ENCODE measurements around the gene FBXO4.
"Not testable (repeated sequence)": the region's sequence is repeated elsewhere in the genome, so short reads cannot be mapped to it uniquely, and the experiment has no call there.

FBXO4 gene

DNA sequence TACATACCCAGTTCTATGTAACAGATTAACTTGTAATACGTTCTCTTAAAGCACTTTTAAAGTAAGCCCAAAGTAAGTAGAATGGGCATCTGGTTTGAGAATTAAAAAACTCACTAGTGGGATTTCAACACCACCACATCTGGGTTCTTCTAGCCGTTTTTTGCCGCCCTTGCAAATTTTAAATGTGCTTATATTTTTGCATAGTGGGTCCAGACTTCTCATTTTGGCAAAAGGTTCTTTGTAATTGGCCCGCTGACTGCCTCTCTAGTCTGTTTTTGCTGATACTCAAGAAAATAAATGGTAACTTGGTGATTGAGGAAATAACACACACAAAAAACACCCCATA, 582 bp upstream of the FBXO4 start:
- no peak for DNase-seq (ENCODE audit: low spot score)

DNA sequence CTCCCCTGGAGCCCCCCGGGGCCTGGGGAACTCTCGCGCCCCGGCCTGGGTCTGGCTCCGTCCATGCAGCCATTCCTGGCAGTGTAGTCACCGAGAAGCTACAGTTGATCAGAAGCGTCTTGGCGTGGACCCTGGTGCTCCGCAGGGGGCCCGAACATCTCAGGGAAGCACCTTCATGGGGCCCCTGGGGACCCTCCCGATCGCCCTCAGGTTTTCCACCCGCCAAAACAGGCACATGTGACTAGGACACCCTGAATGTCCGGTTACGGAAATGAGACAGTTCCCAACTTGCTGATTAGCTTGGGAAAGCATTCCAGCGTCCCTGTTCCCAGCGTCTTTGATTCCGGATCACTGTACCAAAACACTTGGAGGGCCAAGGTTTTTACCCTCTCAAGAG, 472 bp downstream of the FBXO4 start:
- DNase-seq (ENCODE audit: low spot score) = peak; percentile 52

DNA sequence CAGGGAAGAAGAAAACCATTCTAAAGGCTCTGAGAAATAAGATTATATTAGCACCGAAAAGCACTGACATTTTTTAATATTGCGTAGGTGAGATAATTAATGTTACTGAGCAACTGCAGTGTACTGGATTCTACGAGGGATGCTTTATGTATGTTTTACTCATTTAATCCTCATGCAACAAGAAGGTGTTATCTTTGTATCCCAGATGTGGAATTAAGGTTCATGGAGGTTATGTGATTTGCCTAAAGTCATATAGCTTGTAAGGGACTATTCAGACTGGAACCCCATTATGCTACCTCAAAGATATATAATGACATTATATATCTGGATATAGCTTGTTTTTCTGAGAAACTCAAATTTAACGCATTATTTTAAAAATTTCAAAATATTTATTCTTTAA, 2.5 kb downstream of the FBXO4 start:
- DNase-seq (ENCODE audit: low spot score) = no peak

DNA sequence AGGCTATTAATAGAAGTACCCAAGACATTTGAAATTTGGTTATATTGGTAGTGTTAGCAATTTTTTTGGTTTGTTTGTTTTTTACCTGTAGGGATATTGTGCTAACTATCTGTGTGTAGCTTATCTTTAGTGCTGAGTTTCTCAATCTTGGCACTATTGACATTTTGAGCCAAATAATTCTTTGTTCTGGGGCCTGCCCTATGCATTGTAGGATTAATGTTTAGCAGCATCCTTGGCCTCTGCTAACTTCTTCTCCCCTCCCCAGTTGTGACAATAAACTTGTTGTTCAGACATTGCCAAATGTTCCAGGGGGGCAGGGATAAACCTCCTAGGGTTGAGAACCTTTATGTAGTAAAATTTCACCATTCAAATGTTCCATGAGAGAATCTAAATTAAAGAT, 4.0 kb downstream of the FBXO4 start:
- DNase-seq (ENCODE audit: low spot score) = no peak

GRCh38 chr5:41932770-41933169, 7.7 kb downstream of the FBXO4 start:
- DNase-seq (ENCODE audit: low spot score) = no peak

DNA sequence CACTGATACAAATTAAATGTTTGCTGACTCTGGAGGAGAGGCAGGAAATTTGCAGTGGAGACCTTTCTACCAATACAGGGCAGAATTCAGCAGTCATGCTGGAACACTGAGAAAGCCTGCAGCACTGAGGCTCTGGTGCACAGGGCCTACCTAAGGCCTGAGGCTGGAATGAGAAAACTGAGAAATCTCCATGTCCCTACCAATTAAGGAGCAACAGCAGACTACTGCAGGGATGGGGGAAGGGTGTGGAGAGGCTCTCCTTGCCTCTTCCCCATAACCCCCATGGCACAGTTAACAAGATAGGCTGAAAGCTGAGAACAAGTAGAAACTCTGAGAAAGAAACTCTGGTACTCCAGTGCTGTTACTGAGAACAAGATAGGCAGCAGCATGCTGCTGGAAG, 10.5 kb downstream of the FBXO4 start:
- DNase-seq (ENCODE audit: low spot score) = no peak

DNA sequence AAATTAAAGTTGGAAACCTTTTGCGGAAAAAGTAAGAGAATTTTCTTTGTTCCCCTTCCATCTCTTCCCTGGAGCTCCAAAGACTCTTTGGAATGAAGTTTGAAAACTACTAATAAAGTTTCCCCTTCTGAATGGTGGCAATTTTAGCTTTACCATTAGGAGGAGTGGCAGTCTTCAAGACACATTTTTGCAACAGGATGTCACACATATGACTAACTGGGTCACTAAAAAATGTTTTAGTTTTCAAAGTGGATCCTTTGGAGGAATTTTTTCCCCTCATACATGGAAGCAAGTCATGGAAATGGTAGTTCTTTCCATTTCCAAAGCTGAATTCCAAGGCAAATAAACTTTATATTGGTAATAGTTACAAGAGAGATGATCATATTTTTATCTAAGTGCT, 15.6 kb downstream of the FBXO4 start:
- DNase-seq (ENCODE audit: low spot score) = no peak

DNA sequence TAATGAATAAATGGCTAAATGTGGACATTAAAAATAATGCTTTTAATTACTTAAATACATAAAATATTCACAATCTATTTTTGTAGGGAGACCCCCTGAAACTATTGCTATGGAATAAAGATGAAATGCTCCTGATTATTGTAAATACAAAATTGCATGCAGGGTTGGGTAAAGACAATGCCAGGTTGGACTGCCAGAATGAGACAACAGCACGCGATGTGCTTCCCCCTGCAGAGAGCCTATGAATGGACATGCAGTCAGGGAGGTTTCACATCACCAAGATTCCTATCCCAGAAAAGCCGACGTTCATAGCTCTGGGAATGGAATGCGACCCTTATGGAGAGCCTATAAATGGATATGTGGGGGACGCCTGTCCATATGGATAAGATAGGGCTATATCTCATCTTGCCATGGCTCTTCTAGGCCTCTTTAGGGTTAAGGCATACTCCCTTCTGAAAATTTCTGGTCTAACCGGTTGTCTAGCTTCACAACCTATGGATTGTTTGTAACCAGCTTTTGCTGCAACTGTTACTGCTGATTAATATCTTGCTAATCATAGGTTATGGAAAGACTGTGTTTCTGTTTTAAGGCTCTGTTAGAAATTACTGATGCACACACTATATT, 20.4 kb downstream of the FBXO4 start:
- DNase-seq (ENCODE audit: low spot score) = not testable (repeated sequence)

DNA sequence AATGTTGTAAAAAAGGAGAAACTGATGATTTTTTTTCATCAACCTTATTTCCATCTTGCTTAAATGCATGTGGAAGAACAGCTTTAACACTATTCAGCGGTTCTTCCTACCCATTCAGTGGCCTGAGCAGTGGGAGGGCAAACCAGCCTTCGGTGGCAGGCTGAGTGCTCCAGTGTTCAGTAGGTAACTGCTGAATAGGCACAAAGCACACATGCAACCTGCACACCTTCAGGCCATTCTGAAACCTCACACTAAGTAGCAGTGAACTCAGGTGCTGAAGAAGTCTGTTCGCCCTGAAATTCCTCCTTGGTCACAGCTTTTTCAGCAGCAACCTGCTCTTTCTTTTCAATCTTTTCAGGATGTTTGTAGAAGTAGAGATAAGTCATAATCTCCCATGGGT, 26.1 kb downstream of the FBXO4 start:
- DNase-seq (ENCODE audit: low spot score) = no peak

DNA sequence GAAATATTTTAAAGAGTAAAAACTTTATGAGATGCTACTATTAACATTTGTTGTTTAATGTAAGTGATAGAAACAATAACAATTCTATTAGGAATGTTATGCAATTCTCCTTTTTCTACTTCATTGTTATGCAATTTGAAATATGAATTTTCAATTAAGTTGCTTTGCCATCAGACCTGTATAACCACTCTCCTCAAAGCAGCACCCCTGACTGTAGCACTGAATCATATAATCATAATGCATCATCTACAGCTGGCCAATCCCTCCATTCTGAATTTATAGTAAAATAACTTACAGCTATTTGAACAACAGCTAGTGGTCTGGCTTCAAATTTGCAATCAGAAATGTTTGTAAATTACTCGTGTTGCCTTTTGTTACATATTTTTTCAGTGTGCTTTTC, 29.2 kb downstream of the FBXO4 start:
- DNase-seq (ENCODE audit: low spot score) = no peak

- DNase-seq (ENCODE audit: low spot score) = no peak
Observed at GRCh38 chr5:41955432-41956024, 30.4 kb downstream of the FBXO4 start.

- no peak for DNase-seq (ENCODE audit: low spot score)
Observed at GRCh38 chr5:41956943-41957342, 31.9 kb downstream of the FBXO4 start.

DNA sequence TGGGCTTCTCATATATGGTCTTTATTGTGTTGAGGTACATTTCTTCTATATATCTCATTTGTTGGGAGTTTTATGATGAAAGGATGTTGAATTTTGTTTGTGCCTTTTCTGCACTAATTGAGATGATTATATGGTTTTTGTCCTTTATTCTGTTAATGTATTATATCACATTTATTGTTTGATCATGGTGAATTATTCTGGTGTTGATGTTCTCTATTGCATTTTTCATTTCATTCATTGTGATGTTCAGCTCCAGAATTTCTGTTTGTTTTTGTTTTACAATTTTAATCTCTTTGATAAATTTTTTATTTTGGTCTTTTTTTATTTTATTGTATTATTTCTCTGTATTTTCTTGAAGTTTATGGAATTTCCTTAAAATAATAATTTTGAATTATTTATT, 35.4 kb downstream of the FBXO4 start:
- DNase-seq (ENCODE audit: low spot score) = no peak

DNA sequence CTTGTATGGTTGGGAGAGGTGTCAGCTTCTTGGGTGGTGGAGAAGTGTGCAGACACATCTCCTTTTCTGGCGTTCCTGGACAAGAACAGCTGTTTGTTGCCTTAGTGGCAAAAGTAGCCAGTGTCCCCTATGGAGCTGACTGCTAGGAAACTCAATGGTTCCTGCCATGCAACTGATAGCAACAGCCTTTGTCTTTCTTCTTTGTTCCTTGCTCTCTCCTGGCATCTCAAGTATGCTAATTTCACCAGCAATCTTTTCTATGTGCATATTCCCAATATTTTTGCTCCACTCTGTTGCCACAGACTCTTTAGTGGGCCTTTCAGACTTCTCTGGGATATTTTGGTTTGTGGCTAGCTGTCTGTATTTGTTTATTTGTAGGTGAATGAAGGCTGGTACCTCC, 36.7 kb downstream of the FBXO4 start:
- no peak for DNase-seq (ENCODE audit: low spot score)

DNA sequence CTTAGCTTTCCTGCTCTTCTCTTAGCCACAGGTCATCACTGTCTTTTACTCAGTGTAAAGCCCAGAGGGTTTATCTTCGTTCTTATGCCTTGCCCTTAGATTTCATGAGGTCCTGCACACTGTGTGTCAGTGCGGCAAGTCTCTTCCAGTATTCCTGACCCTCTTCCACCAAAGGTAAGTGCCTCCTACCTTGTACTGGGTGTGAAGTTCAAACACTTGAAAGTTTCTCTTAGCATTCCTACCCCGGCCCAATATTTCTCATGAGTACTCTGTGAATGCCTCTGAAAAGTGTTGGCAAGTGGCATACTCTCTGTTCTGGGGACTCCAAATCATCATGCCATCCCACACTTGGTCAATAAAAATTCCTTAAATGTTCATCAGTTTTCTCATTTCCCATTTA, 37.4 kb downstream of the FBXO4 start:
- no peak for DNase-seq (ENCODE audit: low spot score)

DNA sequence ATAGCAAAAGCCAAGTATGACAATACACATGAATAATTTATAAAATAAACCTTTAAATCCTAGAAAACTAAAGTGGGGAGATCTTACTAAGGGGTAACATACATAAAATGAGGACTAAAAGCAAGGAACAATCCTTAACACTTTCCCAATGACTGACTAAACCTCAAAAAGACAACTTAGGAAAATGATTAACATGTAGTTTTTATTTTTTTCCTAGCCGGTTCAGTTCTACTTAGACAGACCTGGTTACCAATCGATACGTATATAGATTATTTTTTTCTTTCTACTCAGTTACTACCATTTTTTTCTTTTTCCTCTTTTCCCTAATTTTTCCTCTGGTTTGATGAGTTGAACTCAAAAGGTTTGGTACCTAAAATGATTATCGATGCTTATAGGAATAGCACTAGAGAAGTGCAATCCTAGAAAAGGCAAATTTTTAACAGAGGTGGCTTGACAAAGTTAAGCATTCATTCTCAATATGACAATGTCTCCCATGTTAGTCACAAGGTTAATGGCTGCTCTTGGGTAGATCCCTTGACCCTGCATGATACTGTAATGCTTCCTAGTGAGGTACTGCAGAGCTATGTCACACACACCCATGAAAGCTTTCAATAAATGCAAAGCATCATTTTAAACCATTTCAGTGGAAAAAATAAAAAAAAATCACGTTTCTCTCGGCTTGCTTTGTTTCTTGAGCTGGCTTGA, 41.5 kb downstream of the FBXO4 start:
- DNase-seq (ENCODE audit: low spot score) = no peak

- no peak for DNase-seq (ENCODE audit: low spot score)
Observed at GRCh38 chr5:41967401-41967800, 42.3 kb downstream of the FBXO4 start.

DNA sequence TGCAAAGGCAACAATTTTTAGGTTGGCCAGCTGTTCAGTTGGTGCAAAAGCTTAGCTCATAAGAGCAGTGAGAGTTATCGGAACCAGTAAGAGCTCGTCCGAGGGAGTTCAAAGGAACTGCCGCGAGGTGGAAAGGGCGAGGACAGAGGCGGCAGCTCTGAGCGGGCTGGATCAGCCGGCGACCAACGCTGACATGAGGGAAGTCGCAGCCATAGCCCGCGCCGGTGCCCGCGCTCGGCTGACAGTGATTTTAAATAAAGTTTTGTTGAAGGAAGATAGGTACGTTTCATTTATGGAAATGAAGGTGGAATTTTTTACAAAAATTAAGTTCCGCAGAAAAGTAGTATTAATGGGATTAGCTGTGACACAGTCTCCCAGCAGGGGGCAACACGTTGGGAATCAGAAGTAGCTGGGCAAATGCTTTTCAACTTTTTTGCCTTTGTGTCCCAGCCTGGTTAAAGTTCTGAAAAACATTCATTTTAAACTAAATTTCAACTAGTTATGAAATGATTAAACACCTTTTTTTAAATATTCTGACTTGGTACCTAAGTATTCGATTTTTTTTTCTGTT, 43.2 kb downstream of the FBXO4 start:
- no peak for DNase-seq (ENCODE audit: low spot score)

GRCh38 chr5:41973087-41973486, 48.0 kb downstream of the FBXO4 start:
- no peak for DNase-seq (ENCODE audit: low spot score)

DNA sequence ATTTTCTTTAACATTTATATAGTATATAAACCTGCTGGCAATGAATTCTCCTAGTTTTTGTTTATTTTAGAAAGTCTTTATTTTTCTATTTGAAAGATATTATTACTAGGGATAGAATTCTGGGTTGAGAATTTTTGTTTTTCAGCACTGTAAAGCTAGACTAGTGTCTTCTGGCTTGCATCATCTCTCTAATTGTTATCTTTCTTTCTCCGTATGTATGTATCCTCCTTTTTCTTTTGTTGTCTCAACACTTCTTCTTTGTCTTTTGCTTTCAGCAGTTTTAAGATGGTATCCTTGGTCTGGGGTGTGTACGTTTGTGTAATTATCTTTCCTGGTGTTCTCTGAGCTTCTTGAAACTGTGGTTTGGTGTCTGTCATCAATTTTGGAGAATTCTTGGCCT, 48.8 kb downstream of the FBXO4 start:
- DNase-seq (ENCODE audit: low spot score) = no peak

- DNase-seq (ENCODE audit: low spot score) = no peak
Observed at GRCh38 chr5:41978676-41979075, 53.6 kb downstream of the FBXO4 start.

GRCh38 chr5:41980396-41980795, 55.3 kb downstream of the FBXO4 start:
- no peak for DNase-seq (ENCODE audit: low spot score)

DNA sequence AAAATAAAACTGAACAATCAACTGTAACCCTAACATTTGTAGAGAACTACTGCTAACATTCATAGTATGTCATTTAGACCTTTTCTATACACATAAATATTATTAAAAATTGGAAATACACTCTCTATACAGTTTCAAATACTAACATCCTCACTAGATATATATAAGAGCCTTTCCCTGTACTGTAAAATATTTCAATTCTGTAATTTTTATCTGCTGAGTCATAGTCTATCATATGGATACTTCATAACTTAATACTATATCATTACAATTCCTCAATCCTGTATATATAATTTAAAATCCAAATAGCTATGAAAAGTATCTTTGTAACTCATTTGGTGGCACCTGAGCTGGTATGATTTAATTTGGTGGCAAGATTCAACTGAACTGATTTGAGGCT, 55.8 kb downstream of the FBXO4 start:
- no peak for DNase-seq (ENCODE audit: low spot score)

GRCh38 chr5:41982858-41983257, 57.8 kb downstream of the FBXO4 start:
- DNase-seq (ENCODE audit: low spot score) = not testable (repeated sequence)
